ENCODE results near the gene DNAJB8. TPM values are rescaled to one million over a fixed set of nuclear protein-coding genes. Genes with fewer than 3 reads are reported as not detected.

The DNAJB8 gene
- total RNA-seq, 4 donors from 2014 or later: not detected

DNA sequence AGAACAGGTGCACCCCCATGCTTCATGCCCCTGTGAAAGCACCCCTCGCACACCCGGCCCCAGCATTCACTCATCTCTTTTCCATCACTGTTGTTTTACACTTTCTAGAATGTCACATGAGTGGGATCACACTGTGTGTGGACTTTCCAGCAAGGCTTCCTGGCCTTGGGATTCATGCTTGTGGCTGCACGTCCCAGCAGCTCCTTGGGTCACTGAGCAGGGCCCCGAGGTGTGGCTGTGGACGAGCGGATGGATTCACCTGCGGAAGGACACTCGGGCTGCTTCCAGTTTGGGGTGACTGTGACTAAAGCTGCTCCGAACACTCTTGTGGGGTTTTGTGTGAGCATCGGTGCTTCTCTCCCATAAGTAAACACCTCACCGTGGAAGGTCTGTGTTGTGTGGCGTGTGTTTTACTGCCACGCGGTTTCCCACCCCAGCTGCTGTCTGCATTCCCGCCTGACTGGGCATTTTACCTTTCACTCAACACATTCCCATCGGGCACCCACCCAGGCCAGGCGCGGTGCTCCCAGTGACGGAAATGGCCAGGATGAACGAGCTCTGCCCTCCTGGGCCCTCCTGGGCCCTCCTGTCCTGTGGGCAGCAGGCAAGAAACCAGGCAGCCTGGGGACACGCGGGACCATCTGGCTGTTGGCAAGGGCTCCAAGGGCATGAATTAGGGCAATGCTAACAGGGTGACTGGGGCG, 41.4 kb downstream of the DNAJB8 start:
- TF ChIP-seq, protein P1, sequence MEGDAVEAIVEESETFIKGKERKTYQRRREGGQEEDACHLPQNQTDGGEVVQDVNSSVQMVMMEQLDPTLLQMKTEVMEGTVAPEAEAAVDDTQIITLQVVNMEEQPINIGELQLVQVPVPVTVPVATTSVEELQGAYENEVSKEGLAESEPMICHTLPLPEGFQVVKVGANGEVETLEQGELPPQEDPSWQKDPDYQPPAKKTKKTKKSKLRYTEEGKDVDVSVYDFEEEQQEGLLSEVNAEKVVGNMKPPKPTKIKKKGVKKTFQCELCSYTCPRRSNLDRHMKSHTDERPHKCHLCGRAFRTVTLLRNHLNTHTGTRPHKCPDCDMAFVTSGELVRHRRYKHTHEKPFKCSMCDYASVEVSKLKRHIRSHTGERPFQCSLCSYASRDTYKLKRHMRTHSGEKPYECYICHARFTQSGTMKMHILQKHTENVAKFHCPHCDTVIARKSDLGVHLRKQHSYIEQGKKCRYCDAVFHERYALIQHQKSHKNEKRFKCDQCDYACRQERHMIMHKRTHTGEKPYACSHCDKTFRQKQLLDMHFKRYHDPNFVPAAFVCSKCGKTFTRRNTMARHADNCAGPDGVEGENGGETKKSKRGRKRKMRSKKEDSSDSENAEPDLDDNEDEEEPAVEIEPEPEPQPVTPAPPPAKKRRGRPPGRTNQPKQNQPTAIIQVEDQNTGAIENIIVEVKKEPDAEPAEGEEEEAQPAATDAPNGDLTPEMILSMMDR (IDR thresholded peaks at IDR 0.05; ENCODE audit: low read depth): no peak

DNA sequence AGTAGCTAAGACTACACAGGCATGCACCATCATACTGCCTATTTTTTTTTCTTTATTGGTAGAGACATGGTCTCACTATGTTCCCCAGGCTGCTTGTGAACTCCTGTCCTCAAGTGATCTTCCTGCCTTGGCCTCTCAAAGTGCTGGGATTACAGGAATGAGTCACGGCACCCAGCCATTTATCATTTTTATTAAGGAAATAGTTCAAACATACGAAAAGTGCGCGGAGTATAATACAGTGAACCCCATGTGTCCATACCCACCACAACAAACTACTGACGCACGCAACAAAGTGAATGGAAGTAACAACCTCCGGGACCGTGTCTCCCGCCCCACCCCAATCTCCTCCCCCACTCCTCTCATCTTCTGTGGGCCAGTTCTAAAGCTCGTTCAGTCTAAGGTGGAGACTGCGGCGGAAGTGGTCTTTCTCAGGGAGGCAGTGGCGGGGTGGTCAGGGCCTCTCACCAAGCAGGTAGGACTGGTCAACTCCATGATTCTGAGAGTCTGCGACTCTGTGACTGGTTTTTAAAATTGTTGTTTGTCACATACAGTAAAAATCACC, 42.1 kb downstream of the DNAJB8 start:
- TF ChIP-seq, protein P1 (IDR thresholded peaks at IDR 0.05; ENCODE audit: low read depth): no peak

DNA sequence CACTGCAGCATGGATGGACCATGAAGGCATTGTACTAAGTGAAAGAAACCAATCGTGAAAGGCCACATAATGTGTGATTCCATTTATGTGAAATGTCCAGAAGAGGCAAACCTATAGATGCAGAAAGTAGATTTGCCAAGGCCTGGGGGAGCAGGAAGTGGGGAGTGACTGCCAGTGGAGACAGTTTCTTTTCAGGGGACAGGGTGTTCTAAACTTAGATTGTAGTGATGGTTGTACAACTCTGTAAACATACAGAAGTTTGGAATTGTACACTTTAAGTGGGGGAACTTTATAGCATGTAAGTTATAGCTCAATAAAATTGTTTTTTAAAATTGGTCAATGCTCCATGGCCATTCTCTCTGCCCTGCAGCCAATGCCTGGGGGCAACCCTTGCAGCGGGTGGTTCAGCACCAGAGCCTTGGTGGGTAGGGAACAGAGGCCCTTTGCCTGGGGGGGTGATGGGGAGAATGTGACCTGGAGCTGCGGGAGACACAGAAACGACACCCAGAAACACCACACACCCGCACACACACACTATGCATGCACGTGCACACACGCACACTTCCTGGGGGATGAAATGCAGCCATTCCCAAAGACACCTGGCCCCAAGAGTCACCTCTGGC, 43.1 kb downstream of the DNAJB8 start:
- TF ChIP-seq, protein P1 (IDR thresholded peaks at IDR 0.05; ENCODE audit: low read depth): no peak

DNA sequence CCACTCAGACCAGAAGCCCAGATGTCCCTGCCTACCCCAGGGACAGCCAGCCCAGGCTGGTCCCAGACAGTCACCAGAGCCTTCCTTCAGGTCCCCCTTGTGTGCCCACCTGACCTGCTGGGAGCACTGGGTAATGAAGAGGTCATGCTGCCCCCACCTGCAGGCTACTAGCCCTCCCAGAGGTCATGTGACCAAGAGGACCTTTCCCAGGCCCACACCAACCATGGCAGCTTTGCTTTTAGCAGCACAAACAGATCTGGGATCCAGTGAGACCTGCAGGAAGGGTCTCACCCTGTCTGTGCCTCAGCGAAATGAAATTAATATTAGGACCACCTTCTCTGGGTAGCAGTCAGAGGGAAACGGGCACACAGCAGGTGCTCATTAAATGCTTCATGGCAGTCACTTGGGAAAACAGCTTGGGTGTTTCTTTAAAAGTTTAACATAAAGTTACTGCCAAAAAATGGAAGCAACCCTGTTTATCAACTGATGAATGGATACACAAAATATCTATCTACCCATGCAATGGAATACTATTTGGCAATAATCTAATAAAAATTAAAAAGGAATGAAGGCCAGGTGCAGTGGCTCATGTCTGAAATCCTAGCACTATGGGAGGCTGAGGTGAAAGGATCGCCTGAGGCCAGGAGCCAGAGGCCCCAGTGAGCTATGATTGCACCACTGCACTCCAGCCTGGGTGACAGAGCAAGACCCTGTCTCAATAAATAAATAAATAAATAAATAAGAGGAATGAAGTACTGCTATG, 43.7 kb downstream of the DNAJB8 start:
- TF ChIP-seq, protein P1 (IDR thresholded peaks at IDR 0.05; ENCODE audit: low read depth): no peak

DNA sequence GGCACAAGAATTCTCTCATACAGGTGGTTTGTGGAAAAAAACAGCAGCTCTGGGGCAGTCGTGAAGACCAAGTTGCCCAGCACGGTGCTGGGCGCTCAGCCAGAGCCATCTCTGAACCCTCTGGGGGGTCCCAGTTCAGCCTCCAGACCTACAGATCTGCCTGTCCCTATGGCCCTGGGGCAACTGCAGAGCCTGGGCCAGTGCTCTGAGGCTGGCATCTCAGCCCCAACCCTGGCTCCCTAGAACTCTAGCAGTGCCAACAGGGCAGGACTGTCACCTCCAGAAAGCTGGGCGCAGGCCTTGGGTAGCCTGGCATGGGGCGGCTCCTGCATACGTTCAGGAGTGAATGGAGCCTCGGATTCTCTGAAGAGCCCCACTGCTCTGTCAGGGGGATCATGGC, 44.7 kb downstream of the DNAJB8 start:
- TF ChIP-seq, protein P1 (IDR thresholded peaks at IDR 0.05; ENCODE audit: low read depth): no peak

DNA sequence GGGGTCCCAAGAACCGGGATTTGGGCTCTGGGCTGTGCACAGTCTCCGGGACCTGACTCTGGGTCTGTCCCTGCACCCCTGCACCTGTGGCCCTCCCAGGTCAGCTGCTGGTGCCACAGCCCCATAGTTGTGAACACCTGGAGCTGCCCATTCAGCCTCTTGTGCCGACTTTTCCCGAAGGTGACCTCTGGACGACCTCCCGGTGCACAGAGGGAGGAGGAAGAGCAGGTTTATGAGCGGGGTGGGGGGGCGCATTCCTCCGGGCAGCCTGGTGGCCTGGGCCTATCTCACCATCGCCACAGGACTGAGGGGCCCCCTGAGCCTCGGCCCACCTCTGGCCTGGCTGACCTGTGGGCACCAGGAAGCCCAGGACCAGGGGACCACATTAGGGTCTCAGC, 45.3 kb downstream of the DNAJB8 start:
- TF ChIP-seq, protein P1 (IDR thresholded peaks at IDR 0.05; ENCODE audit: low read depth): no peak

Measured in subcutaneous adipose tissue (tissue), 4 donors.